GM21723 (cell line): Measurements from ENCODE around the gene MAPRE2.

ENCODE experiments used
- ATAC-seq: cut with Tn5 transposase; IDR thresholded peaks from one replicate; pipeline ENCODE4 v1.9.1; 2021; ENCODE audit warnings: mild to moderate bottlenecking, moderate library complexity; ENCODE audit not compliant: unreplicated experiment

The MAPRE2 gene

DNA sequence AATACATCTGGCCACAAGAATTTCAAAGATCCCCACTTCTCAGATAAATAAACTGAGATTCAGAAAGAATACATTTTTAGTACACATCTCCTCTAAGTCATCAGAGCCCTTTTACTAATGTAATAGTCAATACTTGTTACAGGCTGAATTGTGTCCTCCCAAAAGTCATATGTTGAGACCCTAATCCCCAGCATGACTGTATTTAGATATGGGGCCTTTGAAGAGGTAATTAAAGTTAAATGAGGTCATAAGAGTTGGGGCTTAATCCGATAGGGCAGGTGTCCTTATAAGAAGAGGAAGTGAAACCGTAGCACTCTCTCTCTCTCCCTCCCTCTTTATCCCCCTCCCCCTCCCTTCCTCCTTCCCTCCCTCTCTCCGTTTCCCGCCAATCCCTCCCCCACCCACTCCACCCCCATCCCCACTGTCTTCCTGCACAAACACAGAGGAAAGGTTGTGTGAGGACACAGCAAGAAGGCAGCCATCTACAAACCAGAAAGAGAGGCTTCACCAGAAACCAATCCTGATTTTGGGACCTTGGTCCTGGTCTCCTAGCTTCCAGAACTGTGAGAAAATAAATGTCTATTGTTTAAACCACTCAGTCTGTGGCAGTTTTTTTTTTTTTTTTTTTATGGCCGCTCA, 133.0 kb downstream of the MAPRE2 start:
- ATAC-seq, result peak; percentile 89

DNA sequence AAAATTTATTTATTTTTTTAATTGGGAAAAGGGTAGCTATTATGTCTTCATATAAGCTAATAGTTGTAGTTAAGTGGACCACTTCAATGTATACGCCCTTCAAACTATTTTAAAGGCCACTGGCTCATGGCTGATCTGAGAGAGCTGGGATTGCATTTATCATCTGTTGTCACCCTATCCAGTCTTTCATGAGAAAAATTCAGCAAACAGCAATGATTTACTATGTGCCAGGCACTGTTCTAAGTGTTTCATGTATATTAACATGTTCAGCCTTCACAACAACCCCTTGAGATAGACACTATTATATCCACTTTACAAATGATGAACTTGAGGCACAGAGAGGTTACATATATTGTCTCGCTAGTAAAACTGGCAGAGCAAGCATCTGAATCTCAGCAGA, 133.5 kb downstream of the MAPRE2 start:
- no peak for ATAC-seq

DNA sequence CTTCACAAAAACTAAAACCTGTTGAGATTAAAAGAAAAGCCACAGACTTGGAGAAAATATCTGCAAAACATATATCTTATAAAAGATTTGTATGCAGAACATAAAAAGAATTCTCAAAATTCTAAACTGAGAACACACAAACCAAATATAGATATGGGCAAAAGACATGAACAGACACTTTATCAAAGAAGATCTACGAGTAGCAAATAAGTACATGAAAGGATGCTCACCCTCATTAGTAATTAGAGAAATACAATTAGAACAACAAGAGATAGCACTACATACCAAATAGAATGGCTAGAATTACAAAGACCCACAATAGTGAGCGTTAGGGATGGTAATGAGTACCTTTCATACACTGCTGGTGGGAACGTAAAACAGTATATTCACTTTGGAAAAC, 135.7 kb downstream of the MAPRE2 start:
- ATAC-seq, result no peak

DNA sequence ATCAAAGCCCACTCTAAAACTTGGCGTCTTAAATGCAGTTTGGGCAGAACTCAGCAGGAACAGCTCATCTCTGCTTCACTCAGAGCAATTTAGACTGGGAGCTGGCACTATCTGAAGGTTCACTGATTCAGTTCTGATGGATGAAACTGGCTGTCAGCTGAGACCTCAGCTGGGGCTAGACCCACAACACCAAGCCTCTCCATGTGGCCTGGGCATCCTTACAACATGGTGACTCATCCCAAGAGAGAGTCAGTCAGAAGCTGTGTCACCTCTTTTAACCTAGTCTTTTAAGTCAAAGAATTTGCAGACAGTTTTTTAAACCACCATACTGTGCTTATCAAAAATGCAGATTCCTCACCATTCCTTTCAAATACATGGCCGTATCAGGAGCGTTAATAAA, 137.0 kb downstream of the MAPRE2 start:
- no peak for ATAC-seq

DNA sequence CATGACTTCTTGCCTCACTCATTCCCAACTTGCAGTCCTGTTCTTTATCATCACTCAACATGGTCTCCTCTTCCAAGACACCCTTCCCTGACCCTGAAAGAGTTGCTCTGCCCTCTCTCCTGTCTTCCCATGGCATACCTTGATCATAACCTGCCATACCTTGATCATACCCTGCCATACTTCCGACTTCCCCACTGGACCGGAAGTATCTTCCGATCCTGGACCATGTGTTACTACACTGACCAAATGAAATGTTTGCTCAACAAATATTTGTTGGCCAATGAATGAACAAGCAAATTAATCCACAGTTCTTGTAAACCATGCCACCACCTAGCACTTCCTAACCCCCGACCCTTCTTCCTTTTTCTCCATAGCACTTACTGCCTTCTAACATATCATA, 138.7 kb downstream of the MAPRE2 start:
- ATAC-seq, result no peak

DNA sequence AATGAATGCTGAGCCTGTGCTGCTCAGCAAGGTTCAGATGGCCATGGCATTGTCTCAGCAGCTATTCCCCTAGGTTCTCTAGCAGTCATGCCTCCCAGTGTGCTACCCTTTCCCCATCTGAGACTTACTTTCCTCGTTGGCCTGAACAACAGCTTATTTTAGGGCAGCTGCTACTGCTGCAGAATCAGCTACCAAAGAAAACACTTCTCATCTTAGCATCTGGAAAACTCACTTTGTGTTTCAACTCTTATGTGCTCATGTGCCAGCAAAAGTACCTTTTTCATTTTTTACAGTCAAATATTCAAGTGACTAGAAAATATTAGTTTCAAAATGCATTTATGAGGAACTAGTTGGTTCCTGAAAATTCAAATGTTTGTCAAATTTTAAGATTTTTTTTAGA, 139.2 kb downstream of the MAPRE2 start:
- no peak for ATAC-seq

DNA sequence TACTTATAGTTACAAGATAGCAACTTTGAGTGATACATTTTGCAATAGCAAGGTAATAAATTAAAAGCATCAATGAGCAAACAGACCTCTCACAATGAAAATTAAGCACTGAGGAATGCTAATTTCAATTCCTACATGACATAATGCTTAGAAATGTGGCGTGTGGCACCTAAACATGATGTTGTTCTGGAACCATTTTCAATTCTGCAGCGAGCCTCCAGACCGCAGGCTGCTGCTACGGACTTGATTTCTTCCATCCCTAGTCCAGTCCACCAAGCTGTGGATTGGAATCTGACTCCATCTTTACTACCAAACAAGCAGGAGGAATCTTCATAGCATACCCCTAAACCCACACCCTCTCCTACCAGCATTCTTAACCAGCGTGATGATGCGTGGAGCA, 140.9 kb downstream of the MAPRE2 start:
- ATAC-seq, result no peak

DNA sequence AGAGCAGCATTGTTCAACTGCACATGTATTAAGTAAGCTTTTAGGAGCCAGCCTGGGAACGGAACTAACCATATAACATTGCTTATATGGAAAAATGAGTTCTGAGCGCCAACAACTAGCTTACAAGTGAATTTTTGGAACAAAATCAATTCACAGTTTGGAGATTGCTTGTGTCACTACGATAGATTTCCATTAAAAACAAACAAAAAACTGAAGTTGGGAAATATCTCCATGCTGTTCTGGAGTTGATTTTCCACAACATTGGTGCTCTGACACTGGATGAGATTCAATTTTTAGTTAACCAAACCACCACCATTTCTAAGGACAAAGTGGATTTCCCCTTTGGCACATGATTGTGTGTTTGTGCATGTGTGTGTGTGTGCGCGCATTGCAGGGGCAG, 142.7 kb downstream of the MAPRE2 start:
- no peak for ATAC-seq

DNA sequence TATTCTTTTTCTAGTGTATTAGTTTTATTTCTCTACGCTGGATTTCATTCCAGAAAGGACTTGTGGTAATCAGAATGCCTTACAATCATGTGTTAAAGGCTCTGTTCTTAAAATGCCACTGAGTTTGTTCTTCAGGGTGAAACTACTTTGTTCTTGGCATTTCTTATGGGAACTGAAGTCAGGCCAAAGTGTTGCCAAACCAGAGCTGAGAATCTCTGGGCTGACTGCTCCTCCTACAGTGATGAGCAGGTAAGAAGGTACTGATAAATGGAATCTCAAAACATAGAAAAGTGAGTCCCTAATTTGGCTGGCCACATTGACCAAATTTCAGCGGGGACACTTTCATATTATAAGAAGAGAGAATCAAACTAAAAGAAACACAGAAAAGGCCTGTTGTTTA, 144.6 kb downstream of the MAPRE2 start:
- ATAC-seq, result no peak

DNA sequence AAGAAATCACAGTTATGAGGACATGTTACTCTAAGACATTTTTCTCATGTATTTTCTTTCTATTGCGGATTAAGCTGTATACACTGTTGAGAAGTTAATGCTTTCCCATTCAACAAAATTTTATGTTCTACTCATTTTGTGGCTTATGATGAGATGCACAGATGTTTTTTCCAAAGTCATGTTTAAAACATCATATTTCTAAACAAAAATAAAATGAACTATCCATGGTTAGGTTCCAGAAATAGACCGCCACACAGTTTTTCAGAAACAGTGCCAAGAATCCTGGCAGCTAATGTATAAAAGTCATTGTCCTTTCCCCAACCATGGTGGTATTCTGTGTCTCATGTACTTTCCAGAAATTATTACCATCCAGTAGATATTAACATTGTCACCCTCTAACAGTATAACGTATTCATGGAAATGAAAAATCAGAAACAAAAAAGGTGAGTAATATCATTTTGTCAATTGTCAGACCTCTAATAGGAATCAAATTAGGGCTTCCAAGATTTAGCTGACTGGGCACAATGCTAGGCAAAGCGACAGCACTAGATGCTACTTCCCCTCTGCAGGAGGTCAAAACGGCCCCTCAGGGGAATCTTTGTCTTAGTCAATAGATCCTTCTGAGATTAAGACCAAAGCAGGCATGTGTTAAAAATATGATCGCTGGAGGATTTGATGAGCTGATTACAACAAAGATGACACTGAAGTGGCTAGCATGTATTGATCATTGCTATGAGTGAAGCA, 145.2 kb downstream of the MAPRE2 start:
- no peak for ATAC-seq

DNA sequence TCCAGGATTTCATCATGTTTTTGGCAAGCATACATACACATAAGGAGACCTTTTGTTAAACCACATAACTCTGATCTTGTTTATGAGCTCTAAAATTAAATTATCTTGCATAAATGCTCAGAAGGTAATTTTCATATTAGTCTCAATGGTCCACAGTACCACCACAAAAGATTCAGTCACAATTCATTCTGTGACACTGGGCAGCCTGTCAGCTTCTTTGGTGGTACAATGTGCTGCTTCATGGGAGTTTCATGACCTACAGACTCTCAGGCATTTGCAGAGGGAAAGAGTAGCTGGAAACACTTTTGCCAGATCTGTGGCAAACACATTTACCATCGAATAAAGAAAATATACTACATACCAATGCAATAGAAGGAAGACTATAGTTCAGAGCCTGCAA, 148.3 kb downstream of the MAPRE2 start:
- ATAC-seq, result no peak

DNA sequence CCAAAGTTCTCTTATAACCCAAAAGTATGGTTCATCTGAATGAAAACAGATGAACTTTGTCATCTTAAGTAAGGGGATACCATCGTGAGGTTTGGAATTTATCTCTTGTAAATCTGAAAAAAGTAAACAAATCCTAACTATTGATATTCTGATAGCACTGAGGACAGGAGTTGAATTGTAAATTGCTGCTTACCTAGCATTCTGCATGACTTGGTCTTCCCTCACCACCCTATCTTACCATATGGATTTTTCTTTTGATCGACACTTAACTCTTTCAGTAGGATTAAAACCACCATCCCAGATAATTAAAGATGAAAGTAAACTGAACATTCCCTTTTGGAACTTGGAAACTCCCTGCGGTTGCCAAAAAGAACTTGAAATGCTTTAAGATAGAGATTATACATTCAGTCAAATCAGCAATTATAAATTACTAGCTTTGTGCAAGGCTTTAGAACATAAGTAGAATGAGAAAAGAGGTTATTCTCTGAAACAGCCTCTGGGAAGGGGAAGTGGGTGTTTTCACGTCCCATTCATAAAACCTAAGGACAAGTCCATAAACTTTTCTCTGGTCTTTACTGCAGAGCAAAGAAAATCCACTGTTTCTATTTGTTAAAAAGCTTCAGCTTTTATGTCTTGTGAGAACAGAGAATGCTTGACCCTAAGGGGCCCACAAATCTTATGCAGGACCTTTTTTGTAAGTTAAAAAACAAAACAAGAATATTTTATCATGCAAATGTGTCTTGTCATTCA, 149.9 kb downstream of the MAPRE2 start:
- no peak for ATAC-seq

DNA sequence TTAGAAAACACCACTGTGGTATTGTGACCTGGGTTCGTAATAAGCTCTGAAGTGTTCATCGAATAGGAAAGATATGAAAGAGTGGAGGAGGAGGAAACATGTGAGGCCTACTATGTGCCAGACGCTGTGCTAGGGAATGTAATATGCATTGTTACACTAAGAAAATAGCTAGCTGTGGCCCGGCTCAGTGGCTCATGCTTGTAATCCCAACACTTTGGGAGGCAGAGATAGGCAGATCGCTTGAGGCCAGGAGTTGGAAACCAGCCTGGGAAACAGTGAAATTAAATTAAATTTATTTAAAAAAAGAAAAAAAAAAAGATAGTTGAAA, 150.4 kb downstream of the MAPRE2 start:
- ATAC-seq, result no peak

DNA sequence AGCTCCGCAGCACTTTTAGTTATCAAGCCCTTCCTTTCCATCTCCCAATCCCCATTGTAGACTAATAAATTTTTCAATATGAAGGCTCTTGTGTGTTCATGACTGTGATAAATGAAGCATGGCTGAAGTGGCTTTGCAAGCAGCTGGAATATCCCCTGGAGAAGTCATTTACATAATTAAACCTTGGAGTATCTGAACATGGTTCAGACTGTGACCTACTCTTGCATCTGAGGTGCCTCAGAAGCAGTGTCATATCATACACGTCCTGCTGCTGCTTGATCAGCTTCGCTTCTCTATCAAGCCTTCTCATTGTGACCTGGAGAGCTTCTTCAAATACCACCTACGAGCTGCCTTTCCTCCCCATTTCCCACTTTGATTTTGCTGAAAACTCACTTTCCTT, 151.2 kb downstream of the MAPRE2 start:
- no peak for ATAC-seq
